Stimulated activated CD8-positive, alpha-beta memory T cell treated with anti-CD3 and anti-CD28 coated beads, Interleukin-7, amount 100 ng/mL, for 24 hours (primary cell): ENCODE data around the gene TMEM248.
"Not testable (repeated sequence)": the region's sequence is repeated elsewhere in the genome, so short reads cannot be mapped to it uniquely, and the experiment has no call there.

ENCODE experiments used
- DNase-seq: peaks from one replicate; pipeline ENCODE4 v3.0.0-alpha.2; 2020; ENCODE audit warnings: low read depth

The TMEM248 gene

GRCh38 chr7:67004145-67004544, 83.1 kb downstream of the TMEM248 start:
- DNase-seq = not testable (repeated sequence)

- no peak for DNase-seq
Observed at GRCh38 chr7:67006965-67007364, 85.9 kb downstream of the TMEM248 start.
